Fibroblast of the aortic adventitia (primary cell): ENCODE measurements around the gene JARID2. TPM values are rescaled to one million over a fixed set of nuclear protein-coding genes. Genes with fewer than 3 reads are reported as not detected.
A peak's percentile ranks its signal among the peaks of the same experiment; 100 is the strongest.

ENCODE experiments used
- DNase-seq: peaks from one replicate; pipeline ENCODE4 v3.0.0-alpha.2; 2010; ENCODE audit warnings: low read depth
- H3K4me3 ChIP-seq: 2 replicates; pipeline ENCODE4 v1.5.1; 2011; ENCODE audit warnings: low read depth, mild to moderate bottlenecking, control low read depth, low read length, moderate library complexity
- CTCF ChIP-seq: IDR thresholded peaks from 2 replicates; pipeline ENCODE4 v1.5.1; 2011; ENCODE audit warnings: mild to moderate bottlenecking, low read length, control low read depth, inconsistent platforms; ENCODE audit not compliant: insufficient read depth
- total RNA-seq: library from RNA; depleted of rRNA; stranded (reverse); fragments of >200 nt; gene quantifications from 2 replicates; pipeline ENCODE4 v1.2.3, GENCODE V29; 2012; ENCODE audit warnings: low replicate concordance

The JARID2 gene
- total RNA-seq, 1 donor = 8.3 TPM

GRCh38 chr6:15441215-15441868 lies 195.5 kb downstream of the JARID2 start:
- peak; percentile 88 for DNase-seq
- TF ChIP-seq CTCF = peak; percentile 87
- no peak overlapping the region for H3K4me3 ChIP-seq

- no peak for DNase-seq
- TF ChIP-seq CTCF = no peak
- H3K4me3 ChIP-seq = no peak overlapping the region
Observed at GRCh38 chr6:15441981-15442380, 196.1 kb downstream of the JARID2 start.

- no peak for TF ChIP-seq CTCF
- H3K4me3 ChIP-seq = no peak overlapping the region
- DNase-seq = no peak
Observed at GRCh38 chr6:15442467-15442866, 196.6 kb downstream of the JARID2 start.

- H3K4me3 ChIP-seq = no peak overlapping the region
- peak; percentile 85 for DNase-seq
- peak; percentile 7 for TF ChIP-seq CTCF
Observed at GRCh38 chr6:15443119-15443830, 197.4 kb downstream of the JARID2 start.

GRCh38 chr6:15444081-15444731 lies 198.3 kb downstream of the JARID2 start:
- no peak overlapping the region for H3K4me3 ChIP-seq
- no peak for DNase-seq
- no peak for TF ChIP-seq CTCF

- no peak overlapping the region for H3K4me3 ChIP-seq
- no peak for DNase-seq
- TF ChIP-seq CTCF = no peak
Observed at GRCh38 chr6:15444881-15445280, 199.0 kb downstream of the JARID2 start.
